COLO668 (cell line): ENCODE data around the gene HBEGF.

ENCODE experiments used
- DNase-seq: peaks from one replicate; lab custom pipeline; 2025; ENCODE audit not compliant: unreplicated experiment; lab: John Stamatoyannopoulos, UW

The HBEGF gene

GRCh38 chr5:140305471-140305870, 40.9 kb downstream of the HBEGF start:
- DNase-seq: no peak

GRCh38 chr5:140303966-140304365, 42.4 kb downstream of the HBEGF start:
- DNase-seq: no peak

GRCh38 chr5:140302786-140303639, 43.4 kb downstream of the HBEGF start, which contains the start of gene PFDN1:
PFDN1 (minus strand) TSS chr5:140303101; CDS start chr5:140303073, 28 bp downstream.
- peak; percentile 88 for DNase-seq

GRCh38 chr5:140301136-140301535, 45.3 kb downstream of the HBEGF start:
- no peak for DNase-seq

- DNase-seq: no peak
Measured at GRCh38 chr5:140299056-140299455, 47.3 kb downstream of the HBEGF start.

- no peak for DNase-seq
Measured at GRCh38 chr5:140298183-140298601, 48.2 kb downstream of the HBEGF start.

- DNase-seq: no peak
Measured at GRCh38 chr5:140297283-140297682, 49.1 kb downstream of the HBEGF start.

GRCh38 chr5:140296289-140296688, 50.1 kb downstream of the HBEGF start:
- no peak for DNase-seq

- DNase-seq: peak; percentile 6
Measured at GRCh38 chr5:140295414-140295813, 51.0 kb downstream of the HBEGF start.

- DNase-seq: no peak
Measured at GRCh38 chr5:140294753-140295152, 51.6 kb downstream of the HBEGF start.

- DNase-seq: no peak
Measured at GRCh38 chr5:140293849-140294100, 52.6 kb downstream of the HBEGF start.

GRCh38 chr5:140293091-140293848, 53.1 kb downstream of the HBEGF start:
- no peak for DNase-seq

- no peak for DNase-seq
Measured at GRCh38 chr5:140292212-140293036, 54.0 kb downstream of the HBEGF start.

- DNase-seq: no peak
Measured at GRCh38 chr5:140287801-140288521, 58.4 kb downstream of the HBEGF start.

- DNase-seq: no peak
Measured at GRCh38 chr5:140286424-140286823, 60.0 kb downstream of the HBEGF start.

GRCh38 chr5:140284013-140284412, 62.4 kb downstream of the HBEGF start:
- no peak for DNase-seq
